ENCODE data around the gene TTC31.

GRCh38 chr2:74502720-74503505 is 20.0 kb downstream of the TTC31 start:
- TF ChIP-seq CTCF (IDR thresholded peaks at IDR 0.05) (no peak), ATF2 (CRISPR knock-in tag; IDR thresholded peaks at IDR 0.05; ENCODE audit: borderline replicate concordance, low read depth) (no peak), TEAD4 (CRISPR knock-in tag; IDR thresholded peaks at IDR 0.05) (no peak), E2F4 (CRISPR knock-in tag; IDR thresholded peaks at IDR 0.05; ENCODE audit: borderline replicate concordance, low read depth) (0 out of 2 replicates have a peak, but pooled peaks have one; percentile 41), KAT7 (CRISPR knock-in tag; IDR thresholded peaks at IDR 0.05; ENCODE audit: borderline replicate concordance) (no peak), GRHL2 (CRISPR knock-in tag; IDR thresholded peaks at IDR 0.05; ENCODE audit: insufficient replicate concordance, severe bottlenecking) (no peak), SP1 (CRISPR knock-in tag; conservative IDR thresholded peaks at IDR 0.05) (no peak; the same call in none of the 2 replicates), NFYB (CRISPR knock-in tag; conservative IDR thresholded peaks at IDR 0.05; ENCODE audit: low read depth) (no peak), FOXP1 (CRISPR knock-in tag; IDR thresholded peaks at IDR 0.05; ENCODE audit: borderline replicate concordance) (0 out of 2 replicates have a peak, but pooled peaks have one; percentile 38), JUN (CRISPR knock-in tag; IDR thresholded peaks at IDR 0.05) (no peak), ARID4B (CRISPR knock-in tag; IDR thresholded peaks at IDR 0.05; ENCODE audit: borderline replicate concordance) (no peak), MAX (CRISPR knock-in tag; IDR thresholded peaks at IDR 0.05) (peak; percentile 57; the same call in 1 of the 2 replicates)
